NCI-H146 (cell line): ENCODE results near the gene TTC3.
A peak's percentile ranks its signal among the peaks of the same experiment; 100 is the strongest.

Experiments used
- DNase-seq: peaks from one replicate; lab custom pipeline; 2025; lab: John Stamatoyannopoulos, UW

Gene TTC3

GRCh38 chr21:37061926-37062592, 11.0 kb upstream of the TTC3 start:
- no peak for DNase-seq

GRCh38 chr21:37062593-37062935, 10.5 kb upstream of the TTC3 start:
- DNase-seq = no peak

GRCh38 chr21:37063433-37063832, 9.6 kb upstream of the TTC3 start:
- no peak for DNase-seq

GRCh38 chr21:37064841-37065240, 8.2 kb upstream of the TTC3 start:
- DNase-seq = no peak

- no peak for DNase-seq
Observed at GRCh38 chr21:37065561-37066177, 7.4 kb upstream of the TTC3 start.

DNA sequence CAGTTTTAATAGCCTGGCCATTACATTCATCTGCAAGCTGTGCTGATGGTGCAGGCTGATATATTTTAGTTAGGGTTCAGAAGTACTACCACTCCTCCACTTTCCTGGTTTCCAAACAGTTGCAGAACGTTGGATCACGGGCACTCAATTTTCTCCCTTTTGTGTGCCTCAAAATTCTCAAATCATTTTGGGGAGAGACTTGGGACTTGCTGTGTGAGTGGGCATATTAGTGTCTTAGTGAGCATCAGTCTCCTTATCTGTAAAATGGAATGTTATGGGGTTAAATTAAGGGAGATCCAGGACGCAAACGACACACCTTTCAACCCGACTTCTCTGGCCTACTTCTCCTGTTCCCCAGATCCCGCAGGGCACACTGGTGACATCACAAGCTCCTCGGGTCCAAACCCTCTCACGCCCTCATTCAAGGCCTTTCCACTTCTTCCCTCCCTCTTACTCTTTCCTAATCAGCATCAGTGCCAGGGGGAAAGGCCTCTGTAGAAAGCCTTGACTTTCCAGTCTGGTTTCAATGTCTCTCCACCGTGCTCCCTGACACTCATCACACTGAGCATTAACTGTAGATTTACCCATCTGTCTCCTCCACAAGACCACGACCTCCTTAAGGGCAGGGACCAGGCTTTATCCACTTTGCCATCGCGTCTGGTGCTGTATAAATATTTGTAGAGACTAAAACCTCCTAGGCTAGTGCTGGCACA, 1.3 kb upstream of the TTC3 start:
- peak; percentile 48 for DNase-seq

- DNase-seq = peak; percentile 85
Observed at GRCh38 chr21:37072274-37072987, 623 bp upstream of the TTC3 start.

DNA sequence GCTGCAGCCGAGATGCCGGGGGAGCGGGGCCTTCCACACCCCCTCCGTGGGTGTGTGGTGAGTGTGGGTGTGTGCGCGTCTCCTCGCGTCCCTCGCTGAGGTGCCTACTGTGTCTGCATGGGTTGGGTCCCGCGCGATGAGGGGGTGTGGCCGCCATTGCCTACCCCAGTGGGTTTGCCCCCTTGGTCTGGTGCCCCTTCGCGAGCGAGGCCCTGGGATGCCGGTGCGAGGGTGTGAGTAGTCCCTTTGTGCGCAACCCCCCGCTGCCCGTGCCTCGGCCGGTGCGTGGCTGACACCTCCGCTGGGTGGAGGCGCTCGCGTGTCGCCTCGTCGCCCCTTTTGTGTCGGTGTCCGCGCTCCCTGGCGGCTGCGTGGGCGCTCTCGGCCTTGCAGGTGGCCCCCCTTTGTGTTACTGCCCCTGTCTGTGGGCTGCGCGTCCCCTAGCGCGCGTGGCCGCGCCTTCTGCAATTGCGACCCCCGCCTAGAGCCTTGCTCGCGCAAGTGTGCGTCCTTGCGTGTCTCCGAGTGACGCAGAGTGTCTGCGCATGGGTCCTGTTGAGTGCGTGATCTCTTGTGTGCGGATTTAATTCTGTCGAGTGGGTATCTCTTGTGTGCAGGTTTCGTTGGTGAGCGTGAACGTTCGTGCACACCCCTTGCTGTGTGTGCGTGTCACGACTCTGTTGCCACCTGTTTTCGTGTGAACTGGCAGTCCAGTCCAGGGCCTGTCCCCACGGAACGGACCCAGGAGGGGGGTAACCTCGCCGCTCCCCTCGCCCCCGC, 553 bp downstream of the TTC3 start:
- peak; percentile 42 for DNase-seq

- peak; percentile 32 for DNase-seq
Observed at GRCh38 chr21:37074197-37074510, 1.1 kb downstream of the TTC3 start.

DNA sequence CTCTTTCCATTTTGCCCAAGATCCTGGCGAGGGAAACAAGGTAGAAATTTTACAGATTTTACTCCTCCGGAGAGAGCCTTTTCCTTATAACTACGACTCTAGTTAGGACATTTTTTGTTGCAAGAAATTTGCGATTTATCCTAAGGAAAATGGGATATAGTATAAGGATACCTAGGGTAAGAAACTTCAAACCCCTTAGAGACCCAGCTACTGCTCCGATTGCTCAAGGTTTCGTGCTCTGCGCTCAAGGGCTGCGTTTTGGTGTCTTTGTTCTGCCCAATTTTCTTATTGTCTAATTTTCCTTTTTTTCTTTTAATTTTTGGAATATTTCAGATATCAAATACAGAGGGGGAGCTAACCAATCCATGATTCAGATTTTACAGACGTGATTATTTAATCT, 1.5 kb downstream of the TTC3 start:
- no peak for DNase-seq

- DNase-seq = no peak
Observed at GRCh38 chr21:37075214-37075770, 2.2 kb downstream of the TTC3 start.

GRCh38 chr21:37076087-37076850, 3.2 kb downstream of the TTC3 start:
- DNase-seq = no peak

- DNase-seq = no peak
Observed at GRCh38 chr21:37077403-37077802, 4.3 kb downstream of the TTC3 start.

DNA sequence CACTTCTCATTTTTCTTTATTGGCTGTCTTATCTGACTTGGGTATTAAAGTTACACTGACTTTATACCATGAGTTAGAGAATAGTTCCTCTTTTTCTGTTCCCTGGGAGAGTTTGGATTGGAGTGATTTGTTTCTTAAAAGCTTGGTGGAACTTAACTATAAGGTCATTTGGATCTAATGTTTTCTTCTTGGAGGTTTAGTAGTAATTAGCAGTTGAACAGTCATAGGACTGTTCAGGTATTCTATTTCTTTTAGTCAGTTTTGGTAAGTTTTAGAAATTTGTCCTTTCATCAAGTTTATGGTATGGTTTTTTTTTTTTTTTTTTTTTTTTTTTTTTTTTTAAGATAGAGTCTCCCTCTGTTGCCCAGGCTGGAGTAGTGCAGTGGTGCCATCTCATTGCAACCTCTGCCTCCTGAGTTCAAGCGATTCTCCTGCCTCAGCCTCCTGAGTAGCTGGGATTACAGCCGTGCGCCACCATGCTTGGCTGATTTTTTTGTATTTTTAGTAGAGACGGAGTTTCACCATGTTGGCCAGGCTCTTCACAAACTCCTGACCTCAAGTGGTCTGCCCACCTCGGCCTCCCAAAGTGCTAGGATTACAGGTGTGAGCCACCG, 6.3 kb downstream of the TTC3 start:
- DNase-seq = no peak

DNA sequence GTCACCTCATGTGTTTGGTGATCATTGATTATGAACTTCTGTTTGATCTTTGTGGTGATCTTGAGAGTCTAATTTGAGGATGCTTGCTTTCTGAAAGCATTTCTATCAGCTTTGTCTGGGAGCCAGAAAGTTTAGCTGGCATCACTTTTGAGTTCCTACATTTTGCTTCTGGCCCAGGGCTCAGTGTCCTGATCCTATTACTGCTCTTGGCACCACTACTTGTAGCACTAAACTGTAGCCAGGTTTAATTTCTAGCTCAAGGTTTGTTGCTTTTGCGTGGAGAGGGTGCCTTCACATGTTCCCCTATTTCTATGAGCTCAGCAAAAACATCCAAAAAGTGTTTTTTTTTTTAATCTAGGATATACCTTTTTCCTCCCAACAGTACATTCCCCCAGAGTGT, 9.3 kb downstream of the TTC3 start:
- DNase-seq = no peak

- DNase-seq = no peak
Observed at GRCh38 chr21:37082856-37083528, 9.9 kb downstream of the TTC3 start.

DNA sequence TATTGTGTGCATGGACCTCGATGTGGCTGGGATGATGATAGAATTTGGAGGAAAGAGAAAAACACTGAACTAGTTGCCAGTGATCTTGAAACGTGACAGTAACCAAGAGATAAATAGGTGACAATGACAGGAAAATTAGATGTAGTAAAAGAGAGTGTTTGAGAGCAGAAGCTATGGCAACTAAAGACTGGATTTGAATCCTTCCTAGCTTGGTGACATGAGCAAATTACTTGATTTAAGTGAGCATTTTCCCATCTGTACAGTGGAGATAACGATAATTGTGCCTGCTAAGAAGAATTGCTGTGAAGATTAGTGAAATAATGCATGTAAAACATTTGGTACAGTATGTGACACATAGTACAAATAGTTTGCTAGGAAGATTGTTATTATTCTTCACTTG, 12.7 kb downstream of the TTC3 start:
- DNase-seq = no peak

- DNase-seq = no peak
Observed at GRCh38 chr21:37087188-37087587, 14.1 kb downstream of the TTC3 start.

GRCh38 chr21:37088186-37088735, 15.2 kb downstream of the TTC3 start:
- no peak for DNase-seq

- no peak for DNase-seq
Observed at GRCh38 chr21:37093977-37094376, 20.9 kb downstream of the TTC3 start.
